ENCODE results near the gene SIM1.

The SIM1 gene

GRCh38 chr6:100456908-100457235 is 7.8 kb downstream of the SIM1 start:
- no peak for DNase-seq (ENCODE audit: extremely low read depth in 1 of 2, low read depth in 1 of 2)

- no peak for DNase-seq (ENCODE audit: extremely low read depth in 1 of 2, low read depth in 1 of 2)
Observed at GRCh38 chr6:100456141-100456907, 8.4 kb downstream of the SIM1 start.

GRCh38 chr6:100455230-100456124 is 9.2 kb downstream of the SIM1 start:
- DNase-seq (ENCODE audit: extremely low read depth in 1 of 2, low read depth in 1 of 2) = no peak

GRCh38 chr6:100454551-100455229 is 10.0 kb downstream of the SIM1 start:
- no peak for DNase-seq (ENCODE audit: extremely low read depth in 1 of 2, low read depth in 1 of 2)

GRCh38 chr6:100453701-100454521 is 10.8 kb downstream of the SIM1 start:
- no peak for DNase-seq (ENCODE audit: extremely low read depth in 1 of 2, low read depth in 1 of 2)

- DNase-seq (ENCODE audit: extremely low read depth in 1 of 2, low read depth in 1 of 2) = no peak
Observed at GRCh38 chr6:100452998-100453397, 11.7 kb downstream of the SIM1 start.

GRCh38 chr6:100451577-100451976 is 13.1 kb downstream of the SIM1 start:
- DNase-seq (ENCODE audit: extremely low read depth in 1 of 2, low read depth in 1 of 2) = no peak

GRCh38 chr6:100449239-100449691 is 15.5 kb downstream of the SIM1 start:
- DNase-seq (ENCODE audit: extremely low read depth in 1 of 2, low read depth in 1 of 2) = no peak

GRCh38 chr6:100447900-100448748 is 16.6 kb downstream of the SIM1 start:
- DNase-seq (ENCODE audit: extremely low read depth in 1 of 2, low read depth in 1 of 2) = no peak

GRCh38 chr6:100447081-100447899 is 17.4 kb downstream of the SIM1 start:
- no peak for DNase-seq (ENCODE audit: extremely low read depth in 1 of 2, low read depth in 1 of 2)

GRCh38 chr6:100446115-100447080 is 18.3 kb downstream of the SIM1 start:
- no peak for DNase-seq (ENCODE audit: extremely low read depth in 1 of 2, low read depth in 1 of 2)

- no peak for DNase-seq (ENCODE audit: extremely low read depth in 1 of 2, low read depth in 1 of 2)
Observed at GRCh38 chr6:100445512-100445911, 19.2 kb downstream of the SIM1 start.

- no peak for DNase-seq (ENCODE audit: extremely low read depth in 1 of 2, low read depth in 1 of 2)
Observed at GRCh38 chr6:100440935-100441334, 23.8 kb downstream of the SIM1 start.

GRCh38 chr6:100435299-100435698 is 29.4 kb downstream of the SIM1 start:
- DNase-seq (ENCODE audit: extremely low read depth in 1 of 2, low read depth in 1 of 2) = no peak

GRCh38 chr6:100433726-100434435 is 30.8 kb downstream of the SIM1 start:
- no peak for DNase-seq (ENCODE audit: extremely low read depth in 1 of 2, low read depth in 1 of 2)

- DNase-seq (ENCODE audit: extremely low read depth in 1 of 2, low read depth in 1 of 2) = no peak
Observed at GRCh38 chr6:100432136-100432535, 32.6 kb downstream of the SIM1 start.

- DNase-seq (ENCODE audit: extremely low read depth in 1 of 2, low read depth in 1 of 2) = no peak
Observed at GRCh38 chr6:100430962-100431361, 33.8 kb downstream of the SIM1 start.

Data from activated CD8-positive, alpha-beta memory T cell treated with anti-CD3 and anti-CD28 coated beads for 1 hour (primary cell).